NCI-H2171 treated with DMSO at 0.1 percent for 48 hours (cell line): ENCODE measurements around the gene ANKRD55.
A peak's percentile ranks its signal among the peaks of the same experiment; 100 is the strongest.
"Not testable (repeated sequence)": the region's sequence is repeated elsewhere in the genome, so short reads cannot be mapped to it uniquely, and the experiment has no call there.

Source experiments
- DNase-seq: peaks from one replicate; lab custom pipeline; 2025; lab: John Stamatoyannopoulos, UW

ANKRD55 gene

DNA sequence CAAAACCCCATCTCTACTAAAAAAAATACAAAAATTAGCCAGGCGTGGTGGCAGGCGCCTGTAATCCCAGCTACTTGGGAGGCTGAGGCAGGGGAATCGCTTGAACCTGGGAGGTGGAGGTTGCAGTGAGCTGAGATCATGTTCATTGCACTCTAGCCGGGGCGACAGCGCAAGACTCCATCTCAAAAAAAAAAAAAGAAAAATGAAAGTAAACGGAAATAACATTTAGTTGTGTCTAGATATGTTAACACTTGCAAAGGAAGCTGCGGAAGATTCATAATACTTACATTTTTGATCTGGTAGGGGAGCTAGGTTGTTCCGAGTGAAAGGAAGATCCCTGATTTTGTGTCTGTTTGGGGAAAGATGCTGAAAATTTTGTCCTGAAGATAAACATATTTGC, 130.9 kb downstream of the ANKRD55 start:
- DNase-seq: not testable (repeated sequence)

- no peak for DNase-seq
Measured at GRCh38 chr5:56101180-56101579, 131.9 kb downstream of the ANKRD55 start.

GRCh38 chr5:56100439-56101176, 132.5 kb downstream of the ANKRD55 start:
- DNase-seq: no peak

DNA sequence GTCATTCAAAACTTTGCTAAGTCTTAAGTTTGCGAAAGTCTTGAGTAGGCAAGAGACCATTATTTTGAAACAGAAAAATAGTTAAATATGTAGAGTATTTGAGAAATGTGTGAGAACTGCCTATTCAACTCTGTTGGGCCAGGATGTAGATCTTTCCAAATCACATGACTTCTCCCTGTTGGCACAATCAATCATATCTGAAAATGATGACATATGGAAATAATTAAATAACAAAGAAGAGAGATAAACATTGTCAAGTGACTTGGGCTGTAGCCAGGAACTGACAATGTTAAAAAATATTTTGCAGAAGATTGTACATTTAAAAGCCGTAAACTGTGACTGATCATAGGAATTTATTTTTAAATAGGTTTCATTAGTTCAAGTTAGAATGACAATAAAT, 133.8 kb downstream of the ANKRD55 start:
- peak; percentile 30 for DNase-seq

DNA sequence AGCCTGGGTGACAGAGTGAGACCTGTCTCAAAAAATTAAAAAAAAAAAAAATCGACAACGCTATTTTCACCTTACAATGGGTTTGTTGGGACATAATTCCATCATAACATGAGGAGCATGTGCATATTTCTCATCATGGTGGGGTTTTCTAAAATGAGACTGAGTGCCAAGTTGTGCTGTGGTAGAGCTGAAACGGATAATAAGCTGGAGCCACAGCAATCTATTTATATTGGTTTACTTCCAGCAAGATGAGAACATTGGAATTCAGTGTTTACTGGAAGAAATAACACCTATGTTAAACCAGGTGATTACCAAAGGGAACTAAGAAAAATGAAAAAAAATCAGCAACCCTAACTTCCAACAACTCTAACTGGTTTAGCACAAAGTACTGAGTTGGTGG, 136.1 kb downstream of the ANKRD55 start:
- no peak for DNase-seq

DNA sequence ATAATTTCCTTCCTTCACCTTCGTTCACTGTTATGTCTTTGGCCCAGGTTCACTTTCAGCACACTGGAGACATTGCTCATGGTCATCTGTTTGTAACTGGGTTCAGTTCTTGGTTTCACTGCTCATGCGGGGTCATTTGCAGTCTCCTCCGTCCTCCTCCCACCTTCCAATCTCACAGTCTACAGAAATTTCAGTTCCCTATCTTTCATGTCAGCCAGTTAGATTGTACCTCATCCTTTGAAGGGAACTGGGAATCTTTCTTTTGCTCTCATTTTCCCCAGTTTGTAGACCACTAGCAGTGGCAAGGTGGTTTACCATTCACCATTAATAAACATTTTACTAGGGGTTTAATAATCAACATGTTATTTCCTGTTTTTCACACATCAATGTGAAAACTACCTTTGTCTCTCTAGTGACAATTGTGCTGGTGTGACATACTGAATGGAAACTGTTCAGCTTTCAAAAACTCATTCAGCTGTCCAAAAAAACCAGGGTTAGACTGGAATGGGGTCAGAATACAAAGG, 137.5 kb downstream of the ANKRD55 start:
- DNase-seq: no peak

DNA sequence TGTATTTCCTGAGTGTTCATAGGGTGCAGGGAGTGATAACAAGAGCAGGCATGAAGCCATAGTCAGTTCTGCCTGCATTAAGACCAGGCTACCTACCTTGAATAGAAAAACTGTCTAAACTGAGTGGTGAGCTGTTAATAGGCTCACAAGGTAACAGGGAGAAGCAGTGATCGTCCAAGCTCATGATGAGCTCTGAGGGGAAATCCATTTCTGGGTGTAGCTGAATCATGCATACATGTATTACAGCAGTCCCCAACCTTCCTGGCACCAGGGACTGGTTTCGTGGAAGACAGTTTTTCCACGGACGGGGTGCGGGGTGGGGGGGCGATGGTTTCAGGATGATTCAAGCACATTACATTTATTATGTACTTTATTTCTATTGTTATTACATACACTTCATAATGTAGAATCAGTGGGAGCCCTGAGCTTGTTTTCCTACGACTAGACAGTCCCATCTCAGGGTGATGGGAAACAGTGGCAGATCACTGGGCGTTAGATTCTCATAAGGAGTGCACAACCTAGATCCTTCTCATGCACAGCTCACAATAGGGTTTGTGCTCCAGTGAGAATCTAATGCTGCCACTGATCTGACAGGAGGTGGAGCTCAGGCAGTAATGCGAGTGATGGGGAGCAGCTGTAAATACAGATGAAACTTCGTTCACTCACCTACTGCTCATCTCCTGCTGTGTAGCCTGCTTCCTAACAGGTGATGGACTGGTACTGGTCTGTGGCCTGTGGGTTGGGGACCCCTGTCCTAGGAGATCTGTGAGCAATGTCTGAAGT, 138.4 kb downstream of the ANKRD55 start:
- DNase-seq: no peak

DNA sequence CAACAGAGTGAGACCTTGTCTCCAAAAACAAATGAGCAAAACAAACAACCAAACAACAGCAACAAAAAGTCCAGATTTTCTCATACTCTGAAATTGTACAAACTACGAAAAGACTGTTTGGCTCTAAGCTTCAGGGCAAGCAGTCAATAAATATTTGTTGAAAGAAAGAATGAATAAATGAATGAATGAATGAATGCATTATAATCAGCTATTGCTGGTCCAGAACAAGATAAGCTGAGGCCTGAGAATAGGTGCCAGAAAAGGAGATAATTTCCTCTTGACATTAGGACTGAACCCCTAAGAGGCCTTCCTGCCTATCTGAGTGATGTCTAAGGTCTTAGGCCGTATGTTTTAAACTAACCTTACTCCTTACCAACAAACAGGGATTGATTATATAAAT, 139.2 kb downstream of the ANKRD55 start:
- no peak for DNase-seq

DNA sequence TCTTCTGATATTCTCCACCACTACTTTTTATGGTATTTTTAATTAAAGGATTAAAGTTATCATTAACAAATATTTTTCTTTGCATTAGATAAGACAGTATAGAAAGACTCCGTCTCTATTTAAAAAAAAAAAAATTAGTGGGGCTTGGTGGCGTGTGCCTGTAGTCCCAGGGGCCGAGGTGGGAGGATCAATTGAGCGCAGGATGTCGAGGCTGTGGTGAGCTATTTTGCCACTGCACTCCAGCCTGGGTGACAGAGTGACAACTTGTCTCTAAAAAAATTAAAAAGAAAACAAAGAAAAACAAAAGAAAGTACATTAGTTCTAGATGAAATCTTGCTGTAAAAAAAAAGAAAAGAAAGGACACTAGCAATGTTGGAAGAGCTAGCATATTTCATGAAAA, 141.0 kb downstream of the ANKRD55 start:
- DNase-seq: no peak

DNA sequence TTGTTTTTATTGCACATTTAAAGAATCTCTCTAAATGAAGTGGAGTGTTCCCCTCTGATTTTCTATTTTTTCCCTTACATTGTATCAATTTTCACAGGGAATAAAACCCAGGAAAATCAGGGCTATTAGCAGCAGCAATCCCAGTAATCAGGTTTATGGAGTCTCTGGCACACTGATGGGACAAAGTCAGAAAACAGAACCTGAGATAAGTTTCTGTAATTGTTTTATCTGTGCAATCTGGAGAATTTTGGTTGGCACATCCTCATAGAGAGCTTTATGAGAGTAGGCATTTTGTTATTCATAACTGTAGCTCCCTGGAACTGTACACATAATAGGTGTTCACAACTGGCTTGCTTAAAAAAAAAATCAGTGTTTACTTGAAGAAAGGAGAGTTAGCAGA, 141.5 kb downstream of the ANKRD55 start:
- DNase-seq: no peak

- no peak for DNase-seq
Measured at GRCh38 chr5:56090793-56091460, 142.2 kb downstream of the ANKRD55 start.

GRCh38 chr5:56088967-56089829, 143.9 kb downstream of the ANKRD55 start:
- DNase-seq: no peak

DNA sequence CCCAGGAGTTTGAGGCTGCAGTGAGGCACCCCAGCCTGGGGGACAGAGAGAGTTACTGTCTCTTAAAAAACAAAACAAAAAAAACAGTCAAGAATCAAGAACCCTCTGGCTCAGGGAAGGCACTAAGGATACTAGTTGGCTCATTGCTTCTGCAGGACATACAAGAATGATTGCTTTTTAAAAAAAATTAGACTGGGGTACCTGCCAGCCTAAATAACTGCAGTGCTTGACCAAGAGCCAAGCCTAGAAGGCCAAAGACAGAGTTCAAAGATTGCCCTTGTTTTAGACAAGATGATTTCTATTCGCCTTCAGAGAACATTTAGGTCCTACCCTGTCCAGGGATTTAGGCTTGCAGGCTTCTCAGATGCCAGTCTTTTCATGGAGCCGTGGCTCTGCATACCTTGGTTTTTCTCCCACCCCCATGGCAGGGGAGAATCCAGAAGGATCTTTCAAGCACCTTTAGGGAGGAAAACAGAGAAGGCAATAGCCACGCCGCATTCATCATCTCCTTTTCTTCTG, 144.6 kb downstream of the ANKRD55 start:
- no peak for DNase-seq

DNA sequence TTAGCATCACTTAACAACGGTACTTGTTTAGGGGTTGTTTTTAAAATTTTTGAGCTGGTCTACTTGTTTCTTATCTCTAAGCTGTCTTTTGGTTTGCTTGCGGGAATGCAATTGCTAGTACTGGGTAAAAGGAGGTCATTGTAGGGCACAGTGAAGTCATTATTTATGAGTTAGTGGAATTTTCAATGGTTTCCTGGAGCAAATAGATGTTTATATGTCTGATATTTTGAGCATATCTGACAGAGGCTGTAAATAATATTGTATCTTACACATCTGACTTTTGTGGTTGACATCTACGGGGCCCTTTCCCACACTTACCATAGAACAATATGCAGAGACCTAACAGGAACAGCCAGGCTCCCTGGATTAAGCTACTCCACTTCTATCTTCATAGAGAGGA, 147.9 kb downstream of the ANKRD55 start:
- no peak for DNase-seq

DNA sequence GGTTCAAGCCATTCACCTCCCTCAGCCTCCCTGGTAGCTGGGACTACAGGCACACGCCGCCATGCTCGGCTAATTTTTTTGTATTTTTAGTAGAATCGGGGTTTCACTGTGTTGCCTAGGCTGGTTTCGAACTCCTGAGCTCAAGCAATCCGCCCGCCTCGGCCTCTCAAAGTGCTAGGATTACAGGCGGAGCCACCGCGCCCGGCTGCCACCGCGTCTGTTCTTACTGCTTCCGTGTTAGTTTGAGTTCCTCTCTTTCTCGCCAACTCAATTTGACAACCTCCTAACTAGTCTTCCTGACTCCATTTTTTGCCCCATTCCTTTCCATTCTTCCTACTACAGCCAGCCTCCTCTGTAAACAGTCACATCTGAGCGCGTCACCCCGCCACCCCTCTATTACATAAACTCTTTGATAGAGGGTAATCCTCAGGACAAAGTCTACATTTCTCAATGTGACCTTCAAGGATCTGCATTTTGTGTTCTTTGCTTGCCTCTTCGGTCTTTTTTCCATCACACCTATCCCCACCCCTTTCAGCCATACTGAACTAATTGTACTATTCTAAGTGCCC, 149.8 kb downstream of the ANKRD55 start:
- DNase-seq: no peak

DNA sequence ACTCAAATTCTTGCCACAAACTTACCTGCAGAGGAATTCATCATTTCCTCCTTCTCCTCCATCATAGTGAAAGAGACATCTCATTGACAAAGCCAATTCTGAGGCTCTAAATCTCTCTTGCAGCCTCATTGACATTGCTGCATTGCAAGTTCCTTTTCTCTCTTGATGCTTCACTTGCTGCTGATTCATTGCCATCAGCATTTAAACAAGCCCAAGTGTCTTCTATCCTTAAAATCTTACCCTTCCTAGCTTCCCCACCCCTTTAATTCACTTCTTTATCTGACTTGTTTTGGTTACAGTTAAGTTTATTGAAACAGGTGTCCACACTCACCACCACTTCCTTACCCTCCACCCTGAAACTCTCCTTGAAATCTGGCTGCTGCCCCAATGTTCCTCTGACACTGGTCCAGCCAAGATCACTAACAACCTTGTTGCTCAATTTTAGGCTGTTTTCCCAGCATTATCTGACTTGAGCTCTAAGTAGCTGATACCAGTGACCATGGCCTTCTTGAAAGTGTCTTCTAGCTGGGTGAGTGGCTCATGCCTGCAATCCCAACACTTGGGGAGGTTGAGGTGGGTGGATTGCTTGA, 152.0 kb downstream of the ANKRD55 start:
- not testable (repeated sequence) for DNase-seq

GRCh38 chr5:56080375-56081052, 152.6 kb downstream of the ANKRD55 start:
- DNase-seq: peak; percentile 61

DNA sequence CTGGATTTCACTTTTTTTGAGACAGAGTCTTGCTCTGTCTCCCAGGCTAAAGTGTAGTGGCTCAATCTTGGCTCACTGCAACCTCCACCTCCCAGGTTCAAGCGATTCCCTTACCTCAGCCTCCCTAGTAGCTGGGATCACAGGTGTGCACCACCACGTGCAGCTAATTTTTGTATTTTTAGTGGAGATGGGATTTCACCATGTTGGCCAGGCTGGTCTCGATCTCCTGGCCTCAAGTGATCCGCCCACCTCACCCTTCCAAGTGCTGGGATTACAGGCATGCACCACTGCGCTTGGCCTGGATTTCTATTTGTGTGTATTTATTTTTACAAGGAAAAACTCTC, 154.0 kb downstream of the ANKRD55 start:
- DNase-seq: not testable (repeated sequence)

GRCh38 chr5:56078278-56079156, 154.6 kb downstream of the ANKRD55 start:
- peak; percentile 50 for DNase-seq
